Epidermal melanocyte (primary cell): Measurements from ENCODE around the gene SLC25A43.
A peak's percentile ranks its signal among the peaks of the same experiment; 100 is the strongest.
"Not testable (repeated sequence)": the region's sequence is repeated elsewhere in the genome, so short reads cannot be mapped to it uniquely, and the experiment has no call there.

Source experiments
- DNase-seq: peaks from one replicate; pipeline ENCODE4 v3.0.0; 2011; ENCODE audit warnings: low spot score; ENCODE audit not compliant: insufficient read length

Gene SLC25A43

GRCh38 chrX:119398974-119399771 lies at the start of gene SLC25A43:
SLC25A43 (plus strand) TSS chrX:119399336; CDS start chrX:119399404, 68 bp downstream.
- DNase-seq, result peak; percentile 42

GRCh38 chrX:119359618-119360382 lies 39.3 kb upstream of the SLC25A43 start:
- no peak for DNase-seq

GRCh38 chrX:119361451-119361850 lies 37.7 kb upstream of the SLC25A43 start:
- not testable (repeated sequence) for DNase-seq

GRCh38 chrX:119362074-119362473 lies 37.1 kb upstream of the SLC25A43 start:
- DNase-seq, result not testable (repeated sequence)

DNA sequence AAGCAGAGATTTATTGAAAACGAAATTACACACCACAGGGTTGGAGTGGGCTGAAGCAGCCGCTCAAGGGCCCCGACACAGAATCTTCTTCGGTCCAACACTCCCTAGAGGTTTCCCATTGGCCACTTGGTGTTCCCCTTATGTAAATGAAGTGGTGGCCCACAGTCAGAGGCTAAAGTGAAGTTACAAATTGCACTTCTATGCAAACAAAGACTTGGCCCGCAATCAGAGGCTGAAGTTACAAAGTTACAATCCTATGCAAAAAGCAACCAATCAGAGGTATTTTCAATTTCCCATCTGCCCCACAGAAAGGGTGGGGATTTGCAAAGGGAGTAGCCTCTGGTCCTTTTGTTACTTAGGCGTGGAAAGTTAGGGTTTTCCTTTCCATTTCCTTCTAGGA lies 35.7 kb upstream of the SLC25A43 start:
- DNase-seq, result no peak

GRCh38 chrX:119371861-119372260 lies 27.3 kb upstream of the SLC25A43 start:
- DNase-seq, result not testable (repeated sequence)

GRCh38 chrX:119374736-119375135 lies 24.4 kb upstream of the SLC25A43 start:
- DNase-seq, result no peak

DNA sequence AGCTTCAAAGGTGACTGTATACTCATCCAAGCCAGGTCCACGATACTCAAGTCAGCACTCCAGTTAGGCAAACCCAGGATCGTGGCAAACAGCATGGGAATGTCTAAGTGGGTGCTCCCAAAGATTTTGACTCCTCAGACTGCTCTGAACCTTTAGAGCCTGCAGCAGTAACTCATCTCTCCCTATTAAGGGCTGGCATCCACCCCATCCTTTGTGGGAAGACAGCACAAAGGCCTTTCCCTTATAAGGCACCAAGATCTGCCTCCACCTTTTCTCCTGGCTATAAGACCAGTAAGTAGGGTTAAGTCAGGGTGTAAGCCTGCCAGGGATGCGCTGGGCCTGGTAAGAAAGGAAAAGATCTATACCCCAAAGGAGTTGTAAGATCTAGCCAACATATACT lies 23.6 kb upstream of the SLC25A43 start:
- DNase-seq, result no peak

- no peak for DNase-seq
Observed at GRCh38 chrX:119376312-119376711, 22.8 kb upstream of the SLC25A43 start.

- DNase-seq, result no peak
Observed at GRCh38 chrX:119381349-119381944, 17.7 kb upstream of the SLC25A43 start.

DNA sequence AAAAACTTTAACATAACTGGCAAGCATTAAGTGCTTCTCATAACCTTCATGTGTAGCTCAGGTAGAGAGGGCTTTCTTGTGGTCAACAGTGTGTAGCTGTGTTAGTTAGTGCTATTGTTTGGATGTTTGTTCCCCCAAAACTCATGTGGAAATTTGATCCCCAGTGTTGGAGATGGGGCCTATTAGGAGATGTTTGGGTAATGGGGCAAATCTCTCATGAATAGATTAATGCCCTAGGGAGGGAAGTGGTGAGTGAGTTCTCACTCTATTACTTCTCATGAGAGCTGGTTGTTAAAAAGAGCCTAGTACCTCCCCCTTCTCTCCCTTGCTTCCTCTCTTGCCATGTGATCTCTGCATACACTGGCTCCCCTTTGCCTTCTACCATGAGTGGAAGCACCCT lies 16.5 kb upstream of the SLC25A43 start:
- DNase-seq, result no peak

GRCh38 chrX:119386685-119387084 lies 12.5 kb upstream of the SLC25A43 start:
- DNase-seq, result not testable (repeated sequence)

DNA sequence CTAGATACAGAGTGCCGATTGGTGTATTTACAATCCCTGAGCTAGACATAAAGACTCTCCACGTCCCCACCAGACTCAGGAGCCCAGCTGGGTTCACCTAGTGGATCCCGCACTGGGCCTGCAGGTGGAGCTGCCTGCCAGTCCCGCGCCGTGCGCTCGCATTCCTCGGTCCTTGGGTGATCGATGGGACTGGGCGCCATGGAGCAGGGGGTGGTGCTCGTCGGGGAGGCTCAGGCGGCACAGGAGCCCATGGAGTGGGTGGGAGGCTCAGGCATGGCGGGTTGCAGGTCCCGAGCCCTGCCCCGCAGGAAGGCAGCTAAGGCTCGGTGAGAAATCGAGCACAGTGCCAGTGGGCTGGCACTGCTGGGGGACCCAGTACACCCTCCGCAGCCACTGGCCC lies 11.7 kb upstream of the SLC25A43 start:
- not testable (repeated sequence) for DNase-seq

DNA sequence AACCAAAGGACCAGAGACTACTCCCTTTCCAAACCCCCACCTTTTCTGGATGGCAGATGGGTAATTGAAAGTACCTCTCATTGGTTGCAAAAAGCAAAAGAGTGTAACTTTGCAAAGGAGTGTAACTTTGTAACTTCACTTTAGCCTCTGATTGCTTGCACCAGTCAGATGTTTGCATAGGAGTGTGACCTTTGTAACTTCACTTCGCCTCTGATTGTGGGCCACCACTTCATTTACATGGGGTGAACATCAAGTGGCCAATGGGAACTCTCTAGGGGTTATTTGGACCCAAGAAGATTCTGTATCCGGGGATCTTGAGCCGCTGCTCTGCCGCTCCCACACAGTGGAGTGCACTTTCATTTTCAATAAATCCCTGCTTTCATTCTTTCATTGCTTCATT lies 9.9 kb upstream of the SLC25A43 start:
- no peak for DNase-seq

- DNase-seq, result no peak
Observed at GRCh38 chrX:119389871-119390501, 9.2 kb upstream of the SLC25A43 start.

GRCh38 chrX:119391279-119391678 lies 7.9 kb upstream of the SLC25A43 start:
- no peak for DNase-seq

DNA sequence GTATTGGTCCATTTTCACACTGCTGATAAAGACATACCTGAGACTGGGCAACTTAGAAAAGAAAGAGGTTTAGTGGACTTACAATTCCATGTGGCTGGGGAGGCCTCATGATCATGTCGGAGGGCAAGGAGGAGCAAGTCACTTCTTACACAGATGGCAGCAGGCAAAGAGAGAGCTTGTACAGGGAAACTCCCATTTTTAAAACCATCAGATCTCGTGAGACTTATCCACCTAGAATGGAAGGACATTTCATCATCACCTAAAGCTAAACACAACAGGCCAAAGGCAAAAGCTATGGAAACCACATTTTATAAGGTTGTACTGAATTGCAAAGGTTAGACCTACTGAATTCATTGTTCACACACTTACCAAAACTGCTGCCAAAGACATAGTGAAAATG lies 6.0 kb upstream of the SLC25A43 start:
- no peak for DNase-seq

DNA sequence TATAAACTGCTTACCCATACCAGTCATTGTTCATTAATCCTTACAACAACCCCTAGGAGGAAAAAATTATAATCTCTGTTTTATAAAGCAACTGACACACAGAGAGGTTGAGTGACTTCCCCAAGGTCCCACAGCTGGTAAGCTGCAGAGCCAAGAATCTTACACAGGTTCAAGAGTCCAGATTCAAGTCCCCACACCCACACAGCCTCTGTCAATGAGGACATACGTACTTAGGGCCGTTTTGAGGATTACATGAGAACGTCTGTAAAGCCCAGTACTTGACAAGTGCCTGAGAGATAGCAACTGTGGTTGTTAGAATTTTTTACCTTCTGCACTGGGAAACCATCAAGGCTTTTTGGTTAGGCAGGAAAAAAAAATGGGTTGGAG lies 556 bp upstream of the SLC25A43 start:
- no peak for DNase-seq

DNA sequence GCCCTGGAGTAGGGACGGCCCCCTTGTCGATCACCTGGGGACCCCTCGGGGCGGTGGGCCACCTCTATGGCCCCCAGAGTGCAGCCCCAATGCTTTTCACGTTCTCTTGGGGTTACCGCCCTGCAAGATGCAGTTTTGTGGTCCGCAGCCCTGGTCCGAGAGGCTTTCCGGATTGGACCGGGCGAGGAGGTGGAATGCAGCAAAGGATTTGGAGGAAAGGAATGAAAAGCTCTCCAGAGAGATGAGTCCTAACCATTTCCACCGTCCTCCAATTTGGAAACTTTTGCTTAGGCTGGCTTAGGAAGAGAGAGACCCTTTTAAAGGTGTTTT lies 601 bp downstream of the SLC25A43 start:
- DNase-seq, result peak; percentile 31

GRCh38 chrX:119401569-119401968 lies 2.4 kb downstream of the SLC25A43 start:
- DNase-seq, result no peak

DNA sequence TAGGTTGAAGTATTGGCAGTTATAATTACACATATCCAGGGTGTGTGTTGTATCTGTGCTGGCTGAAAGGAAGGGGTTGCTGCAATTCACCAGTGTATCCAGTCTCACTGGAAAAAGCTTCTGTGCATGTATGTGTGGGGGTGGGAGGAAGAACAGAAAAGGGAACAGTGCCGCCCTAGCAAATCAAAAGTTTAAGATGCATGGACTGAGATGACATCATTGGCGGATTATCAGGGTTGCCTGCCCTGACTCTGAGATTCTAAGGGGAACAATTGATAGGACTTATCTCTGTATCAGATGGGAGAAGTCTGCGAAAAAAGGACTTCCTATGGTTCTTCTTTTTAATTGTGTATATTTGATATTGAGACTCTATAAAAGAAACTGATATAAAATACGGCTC lies 3.5 kb downstream of the SLC25A43 start:
- no peak for DNase-seq

DNA sequence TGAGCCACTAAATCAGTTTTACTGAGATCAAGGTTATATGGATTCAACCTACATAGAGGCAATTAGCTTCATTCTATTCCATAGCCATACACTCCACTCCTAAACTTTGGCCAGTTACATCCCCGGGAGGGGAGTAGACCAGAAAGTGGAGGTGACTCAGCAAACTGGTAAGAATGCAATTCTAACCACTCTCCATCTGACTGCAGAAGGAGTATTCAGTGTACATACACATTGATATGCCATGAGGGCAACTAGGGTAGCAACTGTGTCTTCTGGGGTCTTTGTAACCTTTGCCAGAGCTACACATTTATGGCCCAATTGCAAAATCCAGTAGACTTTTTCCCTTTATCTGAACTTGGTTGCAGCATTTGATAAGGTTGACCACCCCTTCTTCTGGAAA lies 7.6 kb downstream of the SLC25A43 start:
- DNase-seq, result no peak
